Measurements from ENCODE around the gene TMPRSS11F. TPM values are rescaled to one million over a fixed set of nuclear protein-coding genes. Genes with fewer than 3 reads are reported as not detected.

TMPRSS11F gene
- total and polyA plus RNA-seq, 2 experiments from 2014 or later, result not detected

DNA sequence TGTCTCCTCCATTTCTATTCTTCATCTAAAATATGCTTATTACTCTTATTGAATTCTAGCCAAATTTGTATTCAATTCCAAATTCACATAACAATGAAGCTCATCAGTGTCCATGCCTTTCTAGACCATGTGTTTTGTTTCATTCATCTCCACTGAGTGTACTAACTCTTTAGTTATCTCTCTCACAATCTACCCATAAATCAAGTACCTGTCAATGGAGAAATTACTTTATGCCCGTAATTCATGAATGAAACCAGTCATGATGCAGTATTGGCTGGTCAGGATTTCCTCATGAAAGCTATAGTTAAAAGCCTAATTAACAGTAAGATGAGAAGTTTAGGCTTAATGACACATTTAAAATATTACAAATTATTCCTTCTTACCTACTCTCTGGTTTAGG is 12.2 kb upstream of the TMPRSS11F start:
- TF ChIP-seq EZH2 (IDR thresholded peaks at IDR 0.05; ENCODE audit: insufficient read depth, poor library complexity, severe bottlenecking) (no peak), EZH2phosphoT487 (IDR thresholded peaks at IDR 0.05; ENCODE audit: insufficient read depth, low read depth) (no peak)
- Histone ChIP-seq H4K20me1 (ENCODE audit: insufficient read depth) (no peaks in the 10 kb centered on the region), H3K36me3 (ENCODE audit: low read depth) (no peaks in the 10 kb centered on the region), H3K9me2 (ENCODE audit: insufficient read depth) (no peaks in the 10 kb centered on the region), H3K4me1 (ENCODE audit: insufficient read depth) (no peaks in the 10 kb centered on the region), H3K9ac (no peak overlapping the region), H3K4me2 (ENCODE audit: unreplicated experiment) (no peak overlapping the region), H3K79me2 (ENCODE audit: insufficient read depth) (no peaks in the 10 kb centered on the region), H3K9me3 (ENCODE audit: low read depth) (no peaks in the 10 kb centered on the region), H3K4me3 (no peak overlapping the region), H3F3A (ENCODE audit: insufficient read depth) (no peaks in the 10 kb centered on the region), H2AFZ (no peak overlapping the region), H3K27me3 (replicated peaks; ENCODE audit: insufficient read depth) (no peaks in the 10 kb centered on the region), H3K27ac (no peak overlapping the region)
- WGBS, 2 experiments (ENCODE audit: low coverage in 1 of 2, low lambda C conversion rate in 2 of 2, missing lambda C conversion rate in 2 of 2), result 6 to 14% methylated on average over 1 of the region's 1 CpG
- DNase-seq, result no peak
- in situ Hi-C loops (cut with MboI), result no loop called here

DNA sequence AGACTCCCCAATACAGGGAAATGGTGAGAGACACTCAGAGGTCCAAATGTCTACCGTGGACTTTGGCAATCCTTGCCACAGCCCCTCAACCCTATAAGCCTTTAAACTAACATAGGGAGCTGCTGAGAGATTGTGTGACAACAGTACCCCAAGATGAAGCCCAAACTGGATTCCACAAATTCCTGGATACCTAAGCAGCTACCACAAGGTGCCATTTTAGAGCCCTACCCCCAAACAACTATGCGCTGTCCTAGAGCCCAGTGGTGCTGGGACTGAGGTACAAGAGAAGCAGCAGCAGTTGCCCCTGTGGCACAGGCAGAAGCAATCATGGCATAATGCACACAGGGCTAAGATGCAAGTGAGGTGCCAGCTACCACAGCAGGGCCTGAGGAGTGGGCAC is 2.7 kb upstream of the TMPRSS11F start:
- Histone ChIP-seq H3K27me3 (replicated peaks; ENCODE audit: insufficient read depth) (no peaks in the 10 kb centered on the region), H3K9ac (no peak overlapping the region), H3K4me3 (no peak overlapping the region), H3F3A (ENCODE audit: insufficient read depth) (no peaks in the 10 kb centered on the region), H3K9me3 (ENCODE audit: low read depth) (no peaks in the 10 kb centered on the region), H3K9me2 (ENCODE audit: insufficient read depth) (peaks cover 3% of the 10 kb centered on the region; the same call in 1 of the 2 replicates), H3K79me2 (ENCODE audit: insufficient read depth) (no peaks in the 10 kb centered on the region), H3K4me1 (ENCODE audit: insufficient read depth) (no peaks in the 10 kb centered on the region), H4K20me1 (ENCODE audit: insufficient read depth) (no peaks in the 10 kb centered on the region), H3K27ac (no peak overlapping the region), H3K4me2 (ENCODE audit: unreplicated experiment) (no peak overlapping the region), H3K36me3 (ENCODE audit: low read depth) (no peaks in the 10 kb centered on the region), H2AFZ (no peak overlapping the region)
- 39 to 43% methylated on average over 2 of the region's 2 CpGs for WGBS, 2 experiments (ENCODE audit: low coverage in 1 of 2, low lambda C conversion rate in 2 of 2, missing lambda C conversion rate in 2 of 2)
- DNase-seq, result no peak
- in situ Hi-C loops (cut with MboI), result no loop called here
- TF ChIP-seq EZH2 (IDR thresholded peaks at IDR 0.05; ENCODE audit: insufficient read depth, poor library complexity, severe bottlenecking) (no peak), EZH2phosphoT487 (IDR thresholded peaks at IDR 0.05; ENCODE audit: insufficient read depth, low read depth) (no peak)

DNA sequence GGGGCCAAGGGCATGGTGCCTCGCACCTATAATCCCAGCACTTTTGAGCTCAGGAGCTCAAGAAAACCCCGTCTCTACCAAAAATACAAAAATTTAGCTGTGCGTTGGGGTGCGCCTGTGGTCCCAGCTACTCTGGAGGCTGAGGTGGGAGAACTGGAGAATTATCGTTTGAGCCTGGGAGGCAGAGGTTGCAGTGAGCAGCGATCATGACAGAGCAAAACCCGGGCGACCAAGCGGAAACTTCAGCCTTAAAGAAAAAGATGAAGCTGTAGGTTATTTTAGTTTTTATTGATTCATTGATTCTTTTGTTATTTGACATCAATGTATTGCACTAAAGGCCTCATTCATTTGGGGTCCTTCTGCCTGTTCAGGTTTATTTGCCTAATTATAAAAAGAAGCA is 5.4 kb downstream of the TMPRSS11F start:
- in situ Hi-C loops (cut with MboI), result no loop called here
- Histone ChIP-seq H3K9me2 (ENCODE audit: insufficient read depth) (no peaks in the 10 kb centered on the region), H3K27ac (no peak overlapping the region), H3K36me3 (ENCODE audit: low read depth) (no peaks in the 10 kb centered on the region), H3K4me3 (no peak overlapping the region), H3K9me3 (ENCODE audit: low read depth) (no peaks in the 10 kb centered on the region), H3K9ac (no peak overlapping the region), H2AFZ (no peak overlapping the region), H4K20me1 (ENCODE audit: insufficient read depth) (no peaks in the 10 kb centered on the region), H3F3A (ENCODE audit: insufficient read depth) (no peaks in the 10 kb centered on the region), H3K4me1 (ENCODE audit: insufficient read depth) (no peaks in the 10 kb centered on the region), H3K4me2 (ENCODE audit: unreplicated experiment) (no peak overlapping the region), H3K79me2 (ENCODE audit: insufficient read depth) (no peaks in the 10 kb centered on the region), H3K27me3 (replicated peaks; ENCODE audit: insufficient read depth) (0 out of 2 replicates have a peak, but pooled peaks cover 4% of the 10 kb centered on the region)
- 51 to 57% methylated on average over 9 of the region's 9 CpGs for WGBS, 2 experiments (ENCODE audit: low coverage in 1 of 2, low lambda C conversion rate in 2 of 2, missing lambda C conversion rate in 2 of 2)
- DNase-seq, result no peak
- TF ChIP-seq EZH2phosphoT487 (IDR thresholded peaks at IDR 0.05; ENCODE audit: insufficient read depth, low read depth) (no peak), EZH2 (IDR thresholded peaks at IDR 0.05; ENCODE audit: insufficient read depth, poor library complexity, severe bottlenecking) (no peak)

DNA sequence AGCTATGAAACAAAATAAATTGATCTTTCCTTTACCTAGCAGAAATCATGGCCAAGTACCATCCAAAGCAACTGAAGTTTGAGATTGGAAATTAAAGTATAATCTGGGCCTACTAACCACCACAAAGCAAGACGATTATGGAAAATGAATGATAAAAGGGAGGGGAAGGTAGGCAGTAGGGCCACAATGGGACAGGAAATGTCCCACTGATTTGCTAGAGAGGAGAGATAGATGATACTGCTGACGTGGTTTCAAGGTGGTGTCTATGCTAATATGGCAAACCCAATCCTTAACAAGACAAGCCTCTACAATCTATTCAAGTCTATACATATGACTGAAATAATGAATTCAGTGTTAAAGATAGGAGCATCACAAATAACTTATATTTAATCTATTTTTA is 6.1 kb downstream of the TMPRSS11F start:
- Histone ChIP-seq H3K4me1 (ENCODE audit: insufficient read depth) (no peaks in the 10 kb centered on the region), H2AFZ (no peak overlapping the region), H3K27me3 (replicated peaks; ENCODE audit: insufficient read depth) (0 out of 2 replicates have a peak, but pooled peaks cover 4% of the 10 kb centered on the region), H3K9me2 (ENCODE audit: insufficient read depth) (no peaks in the 10 kb centered on the region), H3K27ac (no peak overlapping the region), H3F3A (ENCODE audit: insufficient read depth) (no peaks in the 10 kb centered on the region), H3K36me3 (ENCODE audit: low read depth) (no peaks in the 10 kb centered on the region), H3K4me2 (ENCODE audit: unreplicated experiment) (no peak overlapping the region), H3K79me2 (ENCODE audit: insufficient read depth) (no peaks in the 10 kb centered on the region), H3K9me3 (ENCODE audit: low read depth) (no peaks in the 10 kb centered on the region), H3K9ac (no peak overlapping the region), H4K20me1 (ENCODE audit: insufficient read depth) (no peaks in the 10 kb centered on the region), H3K4me3 (no peak overlapping the region)
- TF ChIP-seq EZH2phosphoT487 (IDR thresholded peaks at IDR 0.05; ENCODE audit: insufficient read depth, low read depth) (no peak), EZH2 (IDR thresholded peaks at IDR 0.05; ENCODE audit: insufficient read depth, poor library complexity, severe bottlenecking) (no peak)
- in situ Hi-C loops (cut with MboI), result no loop called here
- DNase-seq, result no peak
- 18 to 38% methylated on average over 2 of the region's 2 CpGs for WGBS, 2 experiments (ENCODE audit: low coverage in 1 of 2, low lambda C conversion rate in 2 of 2, missing lambda C conversion rate in 2 of 2)

DNA sequence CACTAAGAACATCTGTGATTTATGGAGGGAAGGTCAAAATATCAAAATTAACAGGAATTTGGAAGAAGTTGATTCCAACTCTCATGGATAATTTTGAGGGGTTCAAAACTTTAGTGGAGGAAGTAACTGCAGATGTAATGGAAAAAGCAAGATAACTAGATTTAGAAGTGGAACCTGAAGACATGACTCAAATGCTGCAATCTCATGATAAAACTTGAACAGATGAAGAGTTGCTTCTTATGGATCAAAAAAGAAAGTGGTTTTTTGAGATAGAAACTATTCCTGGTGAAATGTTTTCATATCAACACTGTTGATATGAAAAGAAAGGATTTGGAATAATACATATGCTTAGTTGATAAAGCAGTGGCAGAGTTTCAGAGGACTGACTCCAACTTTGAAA is 9.7 kb downstream of the TMPRSS11F start:
- Histone ChIP-seq H3K9me2 (ENCODE audit: insufficient read depth) (no peaks in the 10 kb centered on the region), H3K36me3 (ENCODE audit: low read depth) (no peaks in the 10 kb centered on the region), H3K4me2 (ENCODE audit: unreplicated experiment) (no peak overlapping the region), H2AFZ (no peak overlapping the region), H3F3A (ENCODE audit: insufficient read depth) (no peaks in the 10 kb centered on the region), H3K4me1 (ENCODE audit: insufficient read depth) (no peaks in the 10 kb centered on the region), H3K4me3 (no peak overlapping the region), H4K20me1 (ENCODE audit: insufficient read depth) (no peaks in the 10 kb centered on the region), H3K27ac (no peak overlapping the region), H3K79me2 (ENCODE audit: insufficient read depth) (no peaks in the 10 kb centered on the region), H3K9ac (no peak overlapping the region), H3K9me3 (ENCODE audit: low read depth) (no peaks in the 10 kb centered on the region), H3K27me3 (replicated peaks; ENCODE audit: insufficient read depth) (0 out of 2 replicates have a peak, but pooled peaks cover 4% of the 10 kb centered on the region)
- in situ Hi-C loops (cut with MboI), result no loop called here
- TF ChIP-seq EZH2 (IDR thresholded peaks at IDR 0.05; ENCODE audit: insufficient read depth, poor library complexity, severe bottlenecking) (no peak), EZH2phosphoT487 (IDR thresholded peaks at IDR 0.05; ENCODE audit: insufficient read depth, low read depth) (no peak)
- DNase-seq, result no peak

All from GM23248 (cell line).